Activated CD4-positive, alpha-beta T cell treated with anti-CD3 and anti-CD28 coated beads for 36 hours (primary cell): ENCODE measurements around the gene SAMMSON. TPM values are rescaled to one million over a fixed set of nuclear protein-coding genes. Genes with fewer than 3 reads are reported as not detected.

Experiments used
- ATAC-seq: fragments of 200-7000 bp; cut with Tn5 transposase; one replicate; pipeline ENCODE4 v1.10.0; 2021; ENCODE audit warnings: mild to moderate bottlenecking, moderate library complexity
- CTCF ChIA-PET: fragments of 350-600 bp; sonication (Branson Sonifier 250); formaldehyde crosslinking; loops from one replicate; lab custom pipeline; 2021; ENCODE audit warnings: antibody characterized with exemption; lab: Charles Lee
- POLR2A ChIA-PET: fragments of 350-600 bp; sonication (Branson Sonifier 250); formaldehyde crosslinking; loops from one replicate; lab custom pipeline; 2021; ENCODE audit warnings: antibody characterized with exemption, inconsistent platforms; lab: Charles Lee
- DNase-seq: peaks from one replicate; pipeline ENCODE4 v3.0.0-alpha.2; 2020
- H3K27ac Mint-ChIP-seq: one replicate; pipeline ENCODE4 v1.8.0; 2021; ENCODE audit warnings: mixed read lengths
- H3K27me3 Mint-ChIP-seq: one replicate; pipeline ENCODE4 v1.8.0; 2021; ENCODE audit warnings: mixed read lengths
- H3K36me3 Mint-ChIP-seq: one replicate; pipeline ENCODE4 v1.8.0; 2021; ENCODE audit warnings: low read depth, mixed read lengths
- H3K4me1 Mint-ChIP-seq: one replicate; pipeline ENCODE4 v1.8.0; 2021; ENCODE audit warnings: mixed read lengths
- H3K4me3 Mint-ChIP-seq: one replicate; pipeline ENCODE4 v1.8.0; 2021; ENCODE audit warnings: mild to moderate bottlenecking, moderate library complexity, mixed read lengths
- H3K9me3 Mint-ChIP-seq: one replicate; pipeline ENCODE4 v1.8.0; 2021; ENCODE audit warnings: low read depth, mixed read lengths
- intact Hi-C, 2 experiments: fragments of 100-400 bp; cut with DNase I in 1 of 2; cut with micrococcal nuclease in 1 of 2; formaldehyde crosslinking; loops; one replicate each; pipeline versions ENCODE4 v1.14.2 to v1.15.1; 2022 to 2024; cut with DNase I, micrococcal nuclease
- total RNA-seq, 2 experiments: library from RNA; stranded (reverse); gene quantifications; one replicate each; pipeline ENCODE4 v1.2.3, GENCODE V29; 2021

The SAMMSON gene
- total RNA-seq, 2 experiments from 2014 or later: not detected

DNA sequence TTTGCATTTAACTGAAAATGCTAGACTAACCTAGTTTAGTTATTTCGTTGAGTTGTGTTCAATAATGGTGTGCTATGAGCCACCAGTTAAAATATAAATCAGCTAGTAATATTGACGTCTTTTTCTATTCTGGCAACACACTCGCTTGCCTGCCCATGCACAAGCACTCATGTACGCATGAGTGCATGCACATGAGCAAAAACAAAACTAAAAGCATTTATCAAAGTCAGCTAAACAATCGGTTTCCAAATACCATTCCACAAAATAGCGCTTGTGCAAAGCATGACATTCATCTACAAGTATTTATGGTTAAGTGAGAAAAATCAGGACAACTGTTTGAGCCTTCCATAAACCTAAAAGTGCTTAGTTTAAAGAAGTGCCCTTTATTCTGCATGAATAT is 13.1 kb upstream of the SAMMSON start:
- H3K4me1 Mint-ChIP-seq: peaks cover 7% of the 10 kb centered on the region
- H3K4me3 Mint-ChIP-seq: no peak overlapping the region
- CTCF ChIA-PET: no interaction called here
- H3K27ac Mint-ChIP-seq: no peak overlapping the region
- H3K9me3 Mint-ChIP-seq: no peaks in the 10 kb centered on the region
- intact Hi-C loops: no loop called here
- no peak for DNase-seq
- POLR2A ChIA-PET: no interaction called here
- ATAC-seq: no peak
- peaks cover 22% of the 10 kb centered on the region for H3K27me3 Mint-ChIP-seq
- H3K36me3 Mint-ChIP-seq: no peaks in the 10 kb centered on the region

DNA sequence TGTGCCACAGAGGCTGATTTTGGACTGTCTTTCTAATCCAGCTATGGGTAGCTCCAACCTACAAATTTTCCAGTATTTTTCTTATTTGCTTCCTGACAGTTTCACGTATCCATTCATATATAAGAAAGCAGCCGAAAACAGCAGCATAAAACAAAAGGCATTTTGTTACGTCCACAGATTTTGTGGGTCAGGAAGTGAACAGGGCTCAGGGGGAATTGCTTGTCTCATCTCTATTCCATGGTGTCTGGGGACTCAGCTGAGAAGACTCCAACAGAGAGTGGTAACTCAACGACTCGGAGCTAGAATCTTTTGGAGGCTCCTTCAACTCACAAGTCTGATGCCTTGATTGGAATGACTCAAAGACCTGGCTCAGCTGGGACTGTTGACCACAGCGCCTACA is 11.7 kb upstream of the SAMMSON start:
- DNase-seq (no peak), ATAC-seq (no peak)
- ChIA-PET CTCF (no interaction called here), POLR2A (no interaction called here)
- no peaks in the 10 kb centered on the region for H3K9me3 Mint-ChIP-seq
- intact Hi-C loops: no loop called here
- no peaks in the 10 kb centered on the region for H3K36me3 Mint-ChIP-seq
- no peak overlapping the region for H3K4me3 Mint-ChIP-seq
- H3K27ac Mint-ChIP-seq: no peak overlapping the region
- H3K27me3 Mint-ChIP-seq: peaks cover 15% of the 10 kb centered on the region
- peaks cover 7% of the 10 kb centered on the region for H3K4me1 Mint-ChIP-seq

DNA sequence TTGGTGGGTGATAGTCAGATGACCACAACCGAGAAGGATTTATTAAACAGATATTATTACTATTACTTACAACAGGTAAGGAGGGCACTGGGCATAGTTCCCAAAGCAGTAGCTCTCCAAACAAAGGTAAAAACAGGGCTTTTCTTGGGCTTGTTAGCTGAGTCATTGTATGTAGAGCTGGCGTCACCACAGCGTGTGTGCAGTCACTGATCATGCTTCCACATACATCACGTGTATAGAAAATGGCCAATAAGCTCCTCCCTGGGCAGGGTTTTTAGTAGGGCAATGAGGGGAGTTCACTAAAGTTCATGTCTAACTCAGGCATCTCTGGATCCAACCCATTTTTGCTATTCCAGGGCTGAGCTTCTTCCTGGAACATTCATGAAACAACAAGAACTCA is 5.8 kb upstream of the SAMMSON start:
- Mint-ChIP-seq H3K4me1 (no peaks in the 10 kb centered on the region), H3K27me3 (peaks cover 2% of the 10 kb centered on the region), H3K9me3 (no peaks in the 10 kb centered on the region), H3K27ac (no peak overlapping the region), H3K36me3 (no peaks in the 10 kb centered on the region), H3K4me3 (no peak overlapping the region)
- ATAC-seq: no peak
- intact Hi-C loops: no loop called here
- ChIA-PET POLR2A (no interaction called here), CTCF (no interaction called here)
- no peak for DNase-seq

DNA sequence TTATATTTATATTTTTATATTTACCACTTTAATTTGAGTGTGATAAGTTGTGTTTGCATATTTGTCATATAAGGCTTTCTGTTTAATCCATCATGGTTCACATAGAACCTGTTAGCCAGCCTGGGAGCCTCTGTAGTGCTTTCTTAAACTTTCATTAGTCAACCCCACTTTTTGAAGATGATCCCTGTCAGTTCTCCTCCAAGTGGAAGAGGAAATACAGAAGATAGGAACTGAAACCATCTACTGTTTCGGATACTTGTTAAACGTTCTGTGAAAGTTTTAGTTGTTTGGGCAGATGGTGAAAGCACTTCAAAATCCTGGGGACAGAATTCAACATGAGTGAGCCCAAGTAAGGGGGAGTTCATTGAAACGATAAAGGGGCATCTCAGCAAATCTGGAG is 4.6 kb upstream of the SAMMSON start:
- no peaks in the 10 kb centered on the region for H3K36me3 Mint-ChIP-seq
- POLR2A ChIA-PET: no interaction called here
- no peak overlapping the region for H3K27ac Mint-ChIP-seq
- no peaks in the 10 kb centered on the region for H3K4me1 Mint-ChIP-seq
- H3K9me3 Mint-ChIP-seq: no peaks in the 10 kb centered on the region
- DNase-seq: no peak
- CTCF ChIA-PET: no interaction called here
- peaks cover 2% of the 10 kb centered on the region for H3K27me3 Mint-ChIP-seq
- ATAC-seq: no peak
- intact Hi-C loops: no loop called here
- no peak overlapping the region for H3K4me3 Mint-ChIP-seq

DNA sequence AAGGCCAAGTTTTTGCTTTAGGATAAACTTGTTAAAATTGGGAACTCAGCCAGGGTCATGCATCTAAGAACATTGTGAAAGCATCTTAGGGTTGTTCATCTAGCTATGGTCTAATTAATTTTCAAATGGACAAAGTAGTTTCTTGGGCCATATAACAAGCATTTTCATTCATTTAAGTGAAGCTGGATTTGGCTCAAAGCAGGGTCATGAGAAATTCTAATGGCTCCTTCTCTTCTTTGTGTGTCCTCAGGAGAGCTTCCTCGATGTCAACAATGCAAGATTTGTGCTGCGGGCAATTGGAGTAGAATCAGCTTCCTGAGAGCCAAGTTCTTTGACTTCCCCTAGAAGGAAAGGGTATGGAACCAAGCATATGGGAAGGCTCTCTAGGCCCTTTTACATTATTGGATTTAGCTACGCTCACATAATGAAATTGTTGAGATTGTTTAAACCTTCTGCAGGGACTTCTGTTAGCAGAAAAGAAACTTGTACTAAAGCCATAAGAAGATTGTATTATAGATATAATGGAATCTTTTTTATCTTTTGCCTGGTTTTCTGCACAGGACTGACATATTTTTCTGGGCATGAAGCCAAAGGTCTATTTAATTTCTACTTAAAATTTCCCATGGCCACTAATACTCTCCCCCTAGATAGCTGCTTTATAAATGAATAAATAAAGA is 1.8 kb upstream of the SAMMSON start:
- ATAC-seq (no peak), DNase-seq (no peak)
- ChIA-PET CTCF (interaction anchor here (0.6 to 0.7 kb wide), 2 partner anchors 38 to 823 kb away, joined by 3 read pairs; no protein-coding TSS in a partner anchor), POLR2A (no interaction called here)
- no peak overlapping the region for H3K4me3 Mint-ChIP-seq
- no peaks in the 10 kb centered on the region for H3K9me3 Mint-ChIP-seq
- no peaks in the 10 kb centered on the region for H3K4me1 Mint-ChIP-seq
- intact Hi-C loops: no loop called here
- no peaks in the 10 kb centered on the region for H3K36me3 Mint-ChIP-seq
- H3K27me3 Mint-ChIP-seq: peaks cover 2% of the 10 kb centered on the region
- no peak overlapping the region for H3K27ac Mint-ChIP-seq

DNA sequence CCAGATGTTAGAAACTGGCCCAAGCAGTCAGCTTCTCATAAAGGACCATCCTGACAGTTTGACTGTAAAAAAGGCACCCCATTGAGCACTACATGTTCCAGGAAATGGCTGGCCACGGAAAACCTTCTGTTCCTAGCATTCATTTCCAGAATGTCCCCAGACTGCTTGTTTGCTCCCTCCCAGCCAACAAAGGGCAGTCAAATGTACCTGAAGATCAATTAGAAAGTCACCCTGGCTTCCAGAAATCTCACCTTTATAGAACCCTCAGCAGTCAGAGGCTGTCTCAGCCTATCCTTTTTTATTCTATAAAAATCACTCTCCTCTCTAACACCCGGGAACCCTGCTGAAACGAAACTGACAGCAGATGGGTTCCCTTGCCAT is 784 bp upstream of the SAMMSON start:
- H3K36me3 Mint-ChIP-seq: no peaks in the 10 kb centered on the region
- ATAC-seq (no peak), DNase-seq (no peak)
- no peak overlapping the region for H3K27ac Mint-ChIP-seq
- peaks cover 2% of the 10 kb centered on the region for H3K27me3 Mint-ChIP-seq
- no peak overlapping the region for H3K4me3 Mint-ChIP-seq
- no peaks in the 10 kb centered on the region for H3K9me3 Mint-ChIP-seq
- CTCF ChIA-PET: no interaction called here
- no peaks in the 10 kb centered on the region for H3K4me1 Mint-ChIP-seq
- POLR2A ChIA-PET: no interaction called here
- intact Hi-C loops: no loop called here

DNA sequence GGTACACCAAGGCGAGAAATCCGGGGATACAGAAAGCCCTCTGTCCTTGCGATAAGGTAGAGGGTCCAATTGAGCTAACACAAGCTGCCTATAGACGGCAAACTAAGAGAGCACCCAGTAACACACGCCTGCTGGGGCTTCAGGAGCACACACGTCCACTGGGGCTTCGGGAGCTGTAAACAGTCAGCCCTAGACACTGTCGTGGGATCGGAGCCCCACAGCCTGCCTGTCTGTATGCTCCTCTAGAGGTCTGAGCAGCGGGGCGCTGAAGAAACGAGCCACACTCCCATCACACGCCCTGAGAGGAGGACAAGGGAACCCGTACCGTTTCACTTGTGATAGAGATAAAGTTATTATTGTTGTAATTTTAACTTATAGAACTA is 486 bp downstream of the SAMMSON start:
- no peaks in the 10 kb centered on the region for H3K9me3 Mint-ChIP-seq
- CTCF ChIA-PET: no interaction called here

DNA sequence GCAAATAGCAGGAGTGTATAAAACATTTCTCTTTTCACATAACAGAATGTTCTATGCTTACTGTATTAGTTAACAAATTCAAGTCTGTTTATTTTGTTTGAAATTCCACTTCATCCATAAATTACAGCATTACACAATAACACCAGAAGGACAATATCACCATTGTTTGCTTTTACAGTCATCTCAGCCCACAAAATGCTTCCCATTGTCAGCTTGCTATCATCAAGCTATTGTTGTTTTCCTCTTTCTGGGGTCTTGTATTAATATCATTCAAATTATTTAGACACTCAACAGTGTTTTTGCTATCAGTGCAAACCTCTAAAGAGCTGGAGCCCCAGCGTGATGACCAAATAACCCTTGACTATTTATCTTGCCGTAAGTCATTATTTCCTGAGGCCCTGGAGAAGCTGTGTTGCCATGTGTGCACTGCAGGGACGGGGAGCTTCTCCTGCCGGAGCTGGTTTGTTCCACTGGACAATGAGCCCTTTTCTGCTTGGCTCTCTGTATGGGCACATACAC is 1.1 kb downstream of the SAMMSON start:
- no peak for DNase-seq
- no peak overlapping the region for H3K27ac Mint-ChIP-seq
- H3K9me3 Mint-ChIP-seq: no peaks in the 10 kb centered on the region
- no peak for ATAC-seq
- H3K36me3 Mint-ChIP-seq: no peaks in the 10 kb centered on the region
- H3K27me3 Mint-ChIP-seq: peaks cover 2% of the 10 kb centered on the region
- ChIA-PET POLR2A (no interaction called here), CTCF (no interaction called here)
- H3K4me3 Mint-ChIP-seq: no peak overlapping the region
- H3K4me1 Mint-ChIP-seq: no peaks in the 10 kb centered on the region
- intact Hi-C loops: no loop called here

More for the DNA sequence above, 486 bp downstream of the SAMMSON start:
- ATAC-seq (no peak), DNase-seq (no peak)
- Mint-ChIP-seq H3K36me3 (no peaks in the 10 kb centered on the region), H3K4me1 (no peaks in the 10 kb centered on the region), H3K4me3 (no peak overlapping the region), H3K27me3 (peaks cover 2% of the 10 kb centered on the region), H3K27ac (no peak overlapping the region)
- POLR2A ChIA-PET: no interaction called here
- intact Hi-C loops: no loop called here

DNA sequence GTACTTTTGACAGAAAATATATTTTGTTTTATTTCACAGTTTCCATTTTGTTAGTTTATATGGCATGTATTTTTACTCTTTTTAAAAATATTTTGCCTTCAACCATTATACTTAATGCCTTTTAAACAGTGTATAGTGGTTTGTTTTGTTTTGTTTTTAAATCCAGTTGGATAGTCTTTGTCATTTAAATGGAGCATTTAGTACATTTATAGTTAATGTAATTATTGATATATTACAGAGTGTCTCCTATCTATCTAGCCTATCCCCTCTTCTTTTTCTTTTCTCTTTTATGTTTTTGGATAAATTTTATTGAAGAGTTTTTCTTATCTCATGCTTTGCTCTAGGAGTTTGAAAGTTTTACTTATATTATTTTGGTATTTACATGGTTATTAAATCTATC is 3.6 kb downstream of the SAMMSON start:
- Mint-ChIP-seq H3K27ac (no peak overlapping the region), H3K9me3 (peaks cover 3% of the 10 kb centered on the region), H3K36me3 (no peaks in the 10 kb centered on the region), H3K27me3 (peaks cover 2% of the 10 kb centered on the region), H3K4me1 (no peaks in the 10 kb centered on the region), H3K4me3 (no peak overlapping the region)
- ChIA-PET CTCF (no interaction called here), POLR2A (no interaction called here)
- intact Hi-C loops: no loop called here
- ATAC-seq (no peak), DNase-seq (no peak)

DNA sequence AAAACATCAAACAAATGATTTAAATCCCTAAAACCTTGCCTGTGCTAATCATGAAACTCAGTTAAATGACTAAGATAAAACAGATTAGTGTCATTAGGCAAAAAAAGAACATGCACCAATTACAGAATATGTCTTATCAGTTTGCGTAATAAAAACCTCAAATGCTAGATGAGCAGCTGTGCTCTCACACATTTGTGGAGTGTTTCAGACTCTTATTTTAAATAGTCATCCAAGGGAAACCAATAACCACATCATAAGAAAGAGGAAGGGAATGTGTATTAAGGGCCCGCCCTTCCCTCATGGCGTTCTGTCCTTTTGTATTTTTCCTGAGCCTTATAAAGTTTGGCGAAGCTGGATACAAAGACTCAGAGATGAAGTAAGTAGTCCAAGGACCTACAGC is 6.6 kb downstream of the SAMMSON start:
- CTCF ChIA-PET: no interaction called here
- DNase-seq: no peak
- H3K4me1 Mint-ChIP-seq: no peaks in the 10 kb centered on the region

DNA sequence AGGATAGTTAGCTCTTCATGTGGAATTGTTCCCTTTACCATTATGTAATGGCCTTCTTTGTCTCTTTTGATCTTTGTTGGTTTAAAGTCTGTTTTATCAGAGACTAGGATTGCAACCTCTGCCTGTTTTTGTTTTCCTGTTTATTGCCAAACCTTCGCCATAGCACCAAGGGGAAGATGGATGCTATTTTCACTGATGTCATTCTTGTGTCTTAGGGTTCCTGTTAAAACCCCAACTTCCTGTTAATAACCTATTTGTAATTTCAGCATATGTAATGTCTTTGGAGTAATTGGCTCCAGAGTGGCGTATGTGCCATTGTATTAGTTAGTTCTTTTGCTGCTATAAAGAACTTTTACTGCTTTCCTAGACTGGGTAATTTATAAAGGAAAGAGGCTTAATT is 10.8 kb downstream of the SAMMSON start:
- Mint-ChIP-seq H3K36me3 (no peaks in the 10 kb centered on the region), H3K9me3 (peaks cover 3% of the 10 kb centered on the region), H3K27me3 (peaks cover 2% of the 10 kb centered on the region), H3K4me1 (no peaks in the 10 kb centered on the region), H3K4me3 (no peak overlapping the region), H3K27ac (no peak overlapping the region)
- ChIA-PET CTCF (no interaction called here), POLR2A (no interaction called here)
- no peak for ATAC-seq
- intact Hi-C loops: no loop called here
- no peak for DNase-seq

More for the DNA sequence above, 6.6 kb downstream of the SAMMSON start:
- POLR2A ChIA-PET: no interaction called here
- intact Hi-C loops: no loop called here
- peaks cover 3% of the 10 kb centered on the region for H3K9me3 Mint-ChIP-seq
- H3K36me3 Mint-ChIP-seq: no peaks in the 10 kb centered on the region
- no peak overlapping the region for H3K4me3 Mint-ChIP-seq
- peaks cover 2% of the 10 kb centered on the region for H3K27me3 Mint-ChIP-seq
- no peak overlapping the region for H3K27ac Mint-ChIP-seq
- no peak for ATAC-seq

DNA sequence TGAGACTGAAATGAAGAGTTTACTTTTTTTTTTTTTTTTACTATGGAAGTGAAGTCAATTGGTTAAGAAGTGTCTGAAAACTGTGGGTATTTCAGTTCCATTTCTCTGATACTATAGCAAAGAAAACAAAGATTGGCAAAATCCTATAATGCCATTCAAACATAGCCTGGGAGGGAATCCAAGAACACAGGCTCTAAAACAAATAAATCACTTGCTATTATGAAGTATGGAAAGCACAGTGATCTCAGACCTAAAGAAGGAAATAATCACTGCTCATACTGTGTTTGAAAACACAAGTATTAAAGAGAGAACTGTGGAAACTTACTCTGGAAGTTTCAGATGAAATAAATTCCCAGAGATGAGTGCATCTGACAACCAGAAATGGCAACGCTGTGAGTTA is 12.0 kb downstream of the SAMMSON start:
- Mint-ChIP-seq H3K36me3 (no peaks in the 10 kb centered on the region), H3K4me1 (no peaks in the 10 kb centered on the region), H3K27me3 (peaks cover 2% of the 10 kb centered on the region), H3K27ac (no peak overlapping the region), H3K4me3 (no peak overlapping the region), H3K9me3 (peaks cover 6% of the 10 kb centered on the region)
- ChIA-PET CTCF (no interaction called here), POLR2A (no interaction called here)
- intact Hi-C loops: no loop called here
- ATAC-seq: no peak
- DNase-seq: no peak
